ENCODE results near the gene ATP1A1.
A peak's percentile ranks its signal among the peaks of the same experiment; 100 is the strongest.

Gene ATP1A1

GRCh38 chr1:116389013-116389412, 16.0 kb downstream of the ATP1A1 start:
- Histone ChIP-seq H3K27ac (ENCODE audit: low read depth in 2 of 2, low read length in 2 of 2) (no peak overlapping the region), H3K4me1 (ENCODE audit: control insufficient read depth in 2 of 2, insufficient read depth in 2 of 2, low read length in 2 of 2) (peaks cover 0 to 25% of the 10 kb centered on the region in 2 donors), H3K4me3 (ENCODE audit: low read length in 2 of 2) (no peak overlapping the region), H3K36me3 (ENCODE audit: control insufficient read depth in 2 of 2, insufficient read depth in 2 of 2, low read length in 2 of 2) (peaks cover 92 to 95% of the 10 kb centered on the region in 2 donors), H3K9me3 (ENCODE audit: control insufficient read depth in 2 of 2, low read length in 2 of 2) (no peaks in the 10 kb centered on the region), H3K9ac (ENCODE audit: low read depth in 1 of 2, low read length in 2 of 2) (peak overlapping the region in 1 of 2 donors; percentile 28), H3K27me3 (ENCODE audit: control insufficient read depth in 2 of 2, insufficient read depth in 2 of 2, low read length in 2 of 2) (no peaks in the 10 kb centered on the region)

- peaks cover 0 to 25% of the 10 kb centered on the region in 2 donors for H3K4me1 ChIP-seq (ENCODE audit: control insufficient read depth in 2 of 2, insufficient read depth in 2 of 2, low read length in 2 of 2)
- H3K27me3 ChIP-seq (ENCODE audit: control insufficient read depth in 2 of 2, insufficient read depth in 2 of 2, low read length in 2 of 2) = no peaks in the 10 kb centered on the region
- H3K27ac ChIP-seq (ENCODE audit: low read depth in 2 of 2, low read length in 2 of 2) = no peak overlapping the region
- H3K9me3 ChIP-seq (ENCODE audit: control insufficient read depth in 2 of 2, low read length in 2 of 2) = no peaks in the 10 kb centered on the region
- H3K9ac ChIP-seq (ENCODE audit: low read depth in 1 of 2, low read length in 2 of 2) = no peak overlapping the region
- H3K36me3 ChIP-seq (ENCODE audit: control insufficient read depth in 2 of 2, insufficient read depth in 2 of 2, low read length in 2 of 2) = peaks cover 94 to 95% of the 10 kb centered on the region in 2 donors
- no peak overlapping the region for H3K4me3 ChIP-seq (ENCODE audit: low read length in 2 of 2)
Observed at GRCh38 chr1:116389686-116390085, 16.6 kb downstream of the ATP1A1 start.

- no peak overlapping the region for H3K27ac ChIP-seq (ENCODE audit: low read depth in 2 of 2, low read length in 2 of 2)
- H3K36me3 ChIP-seq (ENCODE audit: control insufficient read depth in 2 of 2, insufficient read depth in 2 of 2, low read length in 2 of 2) = peaks cover 93 to 95% of the 10 kb centered on the region in 2 donors
- no peaks in the 10 kb centered on the region for H3K9me3 ChIP-seq (ENCODE audit: control insufficient read depth in 2 of 2, low read length in 2 of 2)
- H3K4me3 ChIP-seq (ENCODE audit: low read length in 2 of 2) = no peak overlapping the region
- peaks cover 0 to 25% of the 10 kb centered on the region in 2 donors for H3K4me1 ChIP-seq (ENCODE audit: control insufficient read depth in 2 of 2, insufficient read depth in 2 of 2, low read length in 2 of 2)
- no peak overlapping the region for H3K9ac ChIP-seq (ENCODE audit: low read depth in 1 of 2, low read length in 2 of 2)
- no peaks in the 10 kb centered on the region for H3K27me3 ChIP-seq (ENCODE audit: control insufficient read depth in 2 of 2, insufficient read depth in 2 of 2, low read length in 2 of 2)
Observed at GRCh38 chr1:116390195-116390594, 17.2 kb downstream of the ATP1A1 start.

GRCh38 chr1:116391185-116391584, 18.1 kb downstream of the ATP1A1 start:
- Histone ChIP-seq H3K36me3 (ENCODE audit: control insufficient read depth in 2 of 2, insufficient read depth in 2 of 2, low read length in 2 of 2) (peaks cover 93 to 96% of the 10 kb centered on the region in 2 donors), H3K4me1 (ENCODE audit: control insufficient read depth in 2 of 2, insufficient read depth in 2 of 2, low read length in 2 of 2) (peaks cover 0 to 25% of the 10 kb centered on the region in 2 donors), H3K27me3 (ENCODE audit: control insufficient read depth in 2 of 2, insufficient read depth in 2 of 2, low read length in 2 of 2) (no peaks in the 10 kb centered on the region), H3K27ac (ENCODE audit: low read depth in 2 of 2, low read length in 2 of 2) (no peak overlapping the region), H3K9ac (ENCODE audit: low read depth in 1 of 2, low read length in 2 of 2) (no peak overlapping the region), H3K4me3 (ENCODE audit: low read length in 2 of 2) (no peak overlapping the region), H3K9me3 (ENCODE audit: control insufficient read depth in 2 of 2, low read length in 2 of 2) (no peaks in the 10 kb centered on the region)

- H3K4me1 ChIP-seq (ENCODE audit: control insufficient read depth in 2 of 2, insufficient read depth in 2 of 2, low read length in 2 of 2) = peaks cover 0 to 18% of the 10 kb centered on the region in 2 donors
- H3K9ac ChIP-seq (ENCODE audit: low read depth in 1 of 2, low read length in 2 of 2) = no peak overlapping the region
Observed at GRCh38 chr1:116392717-116393404, 19.8 kb downstream of the ATP1A1 start.

GRCh38 chr1:116393792-116394191, 20.7 kb downstream of the ATP1A1 start:
- H3K36me3 ChIP-seq (ENCODE audit: control insufficient read depth in 2 of 2, insufficient read depth in 2 of 2, low read length in 2 of 2) = peaks cover 95 to 97% of the 10 kb centered on the region in 2 donors
- H3K4me1 ChIP-seq (ENCODE audit: control insufficient read depth in 2 of 2, insufficient read depth in 2 of 2, low read length in 2 of 2) = peaks cover 0 to 10% of the 10 kb centered on the region in 2 donors
- no peak overlapping the region for H3K27ac ChIP-seq (ENCODE audit: low read depth in 2 of 2, low read length in 2 of 2)
- H3K4me3 ChIP-seq (ENCODE audit: low read length in 2 of 2) = no peak overlapping the region
- H3K9ac ChIP-seq (ENCODE audit: low read depth in 1 of 2, low read length in 2 of 2) = no peak overlapping the region
- no peaks in the 10 kb centered on the region for H3K27me3 ChIP-seq (ENCODE audit: control insufficient read depth in 2 of 2, insufficient read depth in 2 of 2, low read length in 2 of 2)
- no peaks in the 10 kb centered on the region for H3K9me3 ChIP-seq (ENCODE audit: control insufficient read depth in 2 of 2, low read length in 2 of 2)

More at GRCh38 chr1:116392717-116393404, 19.8 kb downstream of the ATP1A1 start:
- H3K36me3 ChIP-seq (ENCODE audit: control insufficient read depth in 2 of 2, insufficient read depth in 2 of 2, low read length in 2 of 2) = peaks cover 95 to 97% of the 10 kb centered on the region in 2 donors
- no peaks in the 10 kb centered on the region for H3K27me3 ChIP-seq (ENCODE audit: control insufficient read depth in 2 of 2, insufficient read depth in 2 of 2, low read length in 2 of 2)
- H3K9me3 ChIP-seq (ENCODE audit: control insufficient read depth in 2 of 2, low read length in 2 of 2) = no peaks in the 10 kb centered on the region
- H3K27ac ChIP-seq (ENCODE audit: low read depth in 2 of 2, low read length in 2 of 2) = peak overlapping the region in 1 of 2 donors; percentile 14
- no peak overlapping the region for H3K4me3 ChIP-seq (ENCODE audit: low read length in 2 of 2)

- Histone ChIP-seq H3K9me3 (ENCODE audit: control insufficient read depth in 2 of 2, low read length in 2 of 2) (no peaks in the 10 kb centered on the region), H3K27ac (ENCODE audit: low read depth in 2 of 2, low read length in 2 of 2) (no peak overlapping the region), H3K4me1 (ENCODE audit: control insufficient read depth in 2 of 2, insufficient read depth in 2 of 2, low read length in 2 of 2) (peaks cover 0 to 7% of the 10 kb centered on the region in 2 donors), H3K4me3 (ENCODE audit: low read length in 2 of 2) (no peak overlapping the region), H3K36me3 (ENCODE audit: control insufficient read depth in 2 of 2, insufficient read depth in 2 of 2, low read length in 2 of 2) (peaks cover 95 to 97% of the 10 kb centered on the region in 2 donors), H3K27me3 (ENCODE audit: control insufficient read depth in 2 of 2, insufficient read depth in 2 of 2, low read length in 2 of 2) (no peaks in the 10 kb centered on the region), H3K9ac (ENCODE audit: low read depth in 1 of 2, low read length in 2 of 2) (no peak overlapping the region)
Observed at GRCh38 chr1:116394270-116394669, 21.2 kb downstream of the ATP1A1 start.

- H3K9ac ChIP-seq (ENCODE audit: low read depth in 1 of 2, low read length in 2 of 2) = no peak overlapping the region
- H3K4me1 ChIP-seq (ENCODE audit: control insufficient read depth in 2 of 2, insufficient read depth in 2 of 2, low read length in 2 of 2) = peaks cover 0 to 7% of the 10 kb centered on the region in 2 donors
- H3K27ac ChIP-seq (ENCODE audit: low read depth in 2 of 2, low read length in 2 of 2) = no peak overlapping the region
- H3K4me3 ChIP-seq (ENCODE audit: low read length in 2 of 2) = no peak overlapping the region
- H3K27me3 ChIP-seq (ENCODE audit: control insufficient read depth in 2 of 2, insufficient read depth in 2 of 2, low read length in 2 of 2) = no peaks in the 10 kb centered on the region
- H3K9me3 ChIP-seq (ENCODE audit: control insufficient read depth in 2 of 2, low read length in 2 of 2) = no peaks in the 10 kb centered on the region
- peaks cover 96 to 97% of the 10 kb centered on the region in 2 donors for H3K36me3 ChIP-seq (ENCODE audit: control insufficient read depth in 2 of 2, insufficient read depth in 2 of 2, low read length in 2 of 2)
Observed at GRCh38 chr1:116396769-116397168, 23.7 kb downstream of the ATP1A1 start.

- peaks cover 0 to 3% of the 10 kb centered on the region in 2 donors for H3K4me1 ChIP-seq (ENCODE audit: control insufficient read depth in 2 of 2, insufficient read depth in 2 of 2, low read length in 2 of 2)
- no peaks in the 10 kb centered on the region for H3K27me3 ChIP-seq (ENCODE audit: control insufficient read depth in 2 of 2, insufficient read depth in 2 of 2, low read length in 2 of 2)
- H3K9me3 ChIP-seq (ENCODE audit: control insufficient read depth in 2 of 2, low read length in 2 of 2) = no peaks in the 10 kb centered on the region
- peaks cover 96 to 98% of the 10 kb centered on the region in 2 donors for H3K36me3 ChIP-seq (ENCODE audit: control insufficient read depth in 2 of 2, insufficient read depth in 2 of 2, low read length in 2 of 2)
- no peak overlapping the region for H3K4me3 ChIP-seq (ENCODE audit: low read length in 2 of 2)
- no peak overlapping the region for H3K27ac ChIP-seq (ENCODE audit: low read depth in 2 of 2, low read length in 2 of 2)
- no peak overlapping the region for H3K9ac ChIP-seq (ENCODE audit: low read depth in 1 of 2, low read length in 2 of 2)
Observed at GRCh38 chr1:116397728-116398127, 24.7 kb downstream of the ATP1A1 start.

- H3K27me3 ChIP-seq (ENCODE audit: control insufficient read depth in 2 of 2, insufficient read depth in 2 of 2, low read length in 2 of 2) = no peaks in the 10 kb centered on the region
Observed at GRCh38 chr1:116400780-116401179, 27.7 kb downstream of the ATP1A1 start.

More at GRCh38 chr1:116400780-116401179, 27.7 kb downstream of the ATP1A1 start:
- Histone ChIP-seq H3K36me3 (ENCODE audit: control insufficient read depth in 2 of 2, insufficient read depth in 2 of 2, low read length in 2 of 2) (peaks cover 98 to 100% of the 10 kb centered on the region in 2 donors), H3K9ac (ENCODE audit: low read depth in 1 of 2, low read length in 2 of 2) (no peak overlapping the region), H3K27ac (ENCODE audit: low read depth in 2 of 2, low read length in 2 of 2) (no peak overlapping the region), H3K9me3 (ENCODE audit: control insufficient read depth in 2 of 2, low read length in 2 of 2) (no peaks in the 10 kb centered on the region), H3K4me3 (ENCODE audit: low read length in 2 of 2) (no peak overlapping the region), H3K4me1 (ENCODE audit: control insufficient read depth in 2 of 2, insufficient read depth in 2 of 2, low read length in 2 of 2) (no peaks in the 10 kb centered on the region)

Measured in mucosa of rectum (tissue), 2 donors.